ENCODE data around the gene FAM168A.

FAM168A gene

DNA sequence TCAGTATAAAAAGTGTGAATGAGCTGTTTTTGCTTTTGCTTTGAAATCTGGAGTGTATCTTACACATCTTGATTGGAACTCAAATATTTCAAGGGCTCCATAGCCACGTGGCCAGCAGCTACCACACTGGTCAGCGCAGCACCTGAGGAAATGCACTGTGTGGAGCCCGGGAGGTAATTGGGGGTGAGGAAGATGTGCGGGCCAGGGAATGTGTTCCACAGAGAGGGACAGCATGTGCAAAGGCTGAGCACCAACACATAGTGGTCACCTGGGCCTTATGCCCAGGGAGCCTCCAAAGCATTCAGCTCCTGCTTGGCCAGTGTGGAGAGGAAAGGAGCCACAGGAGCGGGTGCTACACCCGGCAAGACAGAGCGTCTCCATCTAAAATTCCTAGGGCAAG is 200.9 kb downstream of the FAM168A start:
- no peak overlapping the region for H3K27ac ChIP-seq
- H3K4me3 ChIP-seq (ENCODE audit: low read depth, low read length): no peak overlapping the region
- TF ChIP-seq, protein P1, sequence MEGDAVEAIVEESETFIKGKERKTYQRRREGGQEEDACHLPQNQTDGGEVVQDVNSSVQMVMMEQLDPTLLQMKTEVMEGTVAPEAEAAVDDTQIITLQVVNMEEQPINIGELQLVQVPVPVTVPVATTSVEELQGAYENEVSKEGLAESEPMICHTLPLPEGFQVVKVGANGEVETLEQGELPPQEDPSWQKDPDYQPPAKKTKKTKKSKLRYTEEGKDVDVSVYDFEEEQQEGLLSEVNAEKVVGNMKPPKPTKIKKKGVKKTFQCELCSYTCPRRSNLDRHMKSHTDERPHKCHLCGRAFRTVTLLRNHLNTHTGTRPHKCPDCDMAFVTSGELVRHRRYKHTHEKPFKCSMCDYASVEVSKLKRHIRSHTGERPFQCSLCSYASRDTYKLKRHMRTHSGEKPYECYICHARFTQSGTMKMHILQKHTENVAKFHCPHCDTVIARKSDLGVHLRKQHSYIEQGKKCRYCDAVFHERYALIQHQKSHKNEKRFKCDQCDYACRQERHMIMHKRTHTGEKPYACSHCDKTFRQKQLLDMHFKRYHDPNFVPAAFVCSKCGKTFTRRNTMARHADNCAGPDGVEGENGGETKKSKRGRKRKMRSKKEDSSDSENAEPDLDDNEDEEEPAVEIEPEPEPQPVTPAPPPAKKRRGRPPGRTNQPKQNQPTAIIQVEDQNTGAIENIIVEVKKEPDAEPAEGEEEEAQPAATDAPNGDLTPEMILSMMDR (IDR thresholded peaks at IDR 0.05; ENCODE audit: low read depth, low read length, missing control alignments): no peak
- H3K36me3 ChIP-seq (replicated peaks): peaks cover 17% of the 10 kb centered on the region
- in situ Hi-C loops (cut with HindIII; ENCODE audit: low pct_ligation_motif_present, low sequenced_read_pairs): no loop called here
- no peaks in the 10 kb centered on the region for H3K27me3 ChIP-seq (replicated peaks)
- DNase-seq: no peak

DNA sequence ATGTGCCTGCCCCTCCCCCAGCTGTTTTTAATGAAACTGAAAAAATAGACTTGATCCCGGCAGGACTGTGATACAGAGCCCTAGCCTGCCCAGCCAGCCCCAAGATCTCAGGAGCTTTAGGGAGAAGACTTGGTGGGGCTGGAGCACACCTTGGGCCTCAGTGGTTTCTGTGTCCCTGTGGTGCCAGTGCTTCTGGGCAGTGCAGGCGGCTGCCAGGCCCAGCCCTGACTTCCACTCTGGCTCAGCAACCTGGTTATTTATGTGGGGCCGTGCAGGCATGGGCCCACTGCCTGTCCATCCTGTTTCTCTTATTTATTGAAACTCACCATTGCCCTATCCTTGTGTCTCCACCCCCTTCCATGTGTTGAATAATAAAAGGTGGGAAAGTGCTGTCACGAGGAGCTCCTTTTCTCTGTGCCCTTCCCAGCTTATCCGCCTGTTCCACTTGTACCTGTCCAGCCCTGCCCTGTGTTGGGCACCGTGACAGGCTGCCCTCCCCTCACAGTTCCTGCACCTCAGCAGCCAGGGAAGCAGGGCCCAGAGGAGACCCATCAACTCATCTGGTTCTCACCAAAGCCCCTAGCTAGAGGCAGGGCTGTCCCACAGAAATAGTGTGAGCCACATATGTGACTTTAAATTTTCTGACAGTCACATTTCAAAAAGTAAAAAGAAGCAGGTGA is 201.5 kb downstream of the FAM168A start:
- DNase-seq: no peak

DNA sequence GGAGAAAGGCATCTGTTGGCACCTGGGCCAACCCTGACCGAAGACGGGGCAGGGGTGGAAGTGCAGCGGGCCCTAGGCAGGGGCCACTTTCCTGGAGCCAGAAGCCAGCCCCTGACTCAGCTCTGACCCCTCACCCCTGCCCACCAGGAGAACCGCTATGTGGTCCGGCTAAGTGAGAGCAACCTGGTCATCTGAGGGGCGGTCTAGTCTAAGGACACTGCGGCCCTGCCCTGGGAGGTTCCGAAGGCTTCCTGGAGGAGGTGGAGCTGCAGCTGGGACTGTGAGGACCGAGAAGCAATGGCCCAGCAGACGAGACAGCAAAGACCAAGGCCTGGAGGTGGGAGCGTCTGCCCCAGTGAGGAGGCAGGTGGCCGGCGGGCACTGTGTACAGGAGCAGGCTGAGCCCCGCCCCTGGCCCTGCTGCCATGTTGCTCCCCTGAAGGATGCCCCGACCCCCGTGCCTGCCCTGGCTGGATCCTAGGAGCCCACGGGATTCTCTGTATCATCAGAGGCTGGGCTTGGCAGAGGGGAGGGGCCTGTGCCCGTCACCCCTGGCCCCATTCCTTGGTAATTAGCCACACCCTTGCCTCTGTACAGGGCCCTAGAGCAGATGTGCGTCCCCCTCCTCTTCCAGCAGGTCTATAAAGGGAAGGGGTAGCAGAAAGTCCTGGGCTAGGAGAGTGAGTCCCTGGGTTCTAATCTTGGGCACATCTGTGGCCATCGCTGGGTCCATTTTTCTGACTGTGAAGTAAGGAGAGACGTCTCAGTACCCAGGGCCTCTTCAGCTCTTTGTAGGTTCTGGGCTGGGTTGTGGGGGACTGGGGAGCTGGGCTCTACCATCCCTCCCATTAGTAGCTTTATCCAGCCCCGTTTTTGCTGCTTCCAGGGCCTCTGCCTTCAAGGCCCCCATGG is 202.4 kb downstream of the FAM168A start:
- DNase-seq: no peak
- no peak overlapping the region for H3K4me3 ChIP-seq (ENCODE audit: low read depth, low read length)
- in situ Hi-C loops (cut with HindIII; ENCODE audit: low pct_ligation_motif_present, low sequenced_read_pairs): no loop called here
- peaks cover 17% of the 10 kb centered on the region for H3K36me3 ChIP-seq (replicated peaks)
- no peak overlapping the region for H3K27ac ChIP-seq
- H3K27me3 ChIP-seq (replicated peaks): no peaks in the 10 kb centered on the region
- TF ChIP-seq, protein P1 (IDR thresholded peaks at IDR 0.05; ENCODE audit: low read depth, low read length, missing control alignments): no peak

More for the DNA sequence above, 201.5 kb downstream of the FAM168A start:
- TF ChIP-seq, protein P1 (IDR thresholded peaks at IDR 0.05; ENCODE audit: low read depth, low read length, missing control alignments): no peak
- Histone ChIP-seq H3K27me3 (replicated peaks) (no peaks in the 10 kb centered on the region), H3K27ac (no peak overlapping the region), H3K36me3 (replicated peaks) (peaks cover 17% of the 10 kb centered on the region), H3K4me3 (ENCODE audit: low read depth, low read length) (no peak overlapping the region)
- in situ Hi-C loops (cut with HindIII; ENCODE audit: low pct_ligation_motif_present, low sequenced_read_pairs): no loop called here

DNA sequence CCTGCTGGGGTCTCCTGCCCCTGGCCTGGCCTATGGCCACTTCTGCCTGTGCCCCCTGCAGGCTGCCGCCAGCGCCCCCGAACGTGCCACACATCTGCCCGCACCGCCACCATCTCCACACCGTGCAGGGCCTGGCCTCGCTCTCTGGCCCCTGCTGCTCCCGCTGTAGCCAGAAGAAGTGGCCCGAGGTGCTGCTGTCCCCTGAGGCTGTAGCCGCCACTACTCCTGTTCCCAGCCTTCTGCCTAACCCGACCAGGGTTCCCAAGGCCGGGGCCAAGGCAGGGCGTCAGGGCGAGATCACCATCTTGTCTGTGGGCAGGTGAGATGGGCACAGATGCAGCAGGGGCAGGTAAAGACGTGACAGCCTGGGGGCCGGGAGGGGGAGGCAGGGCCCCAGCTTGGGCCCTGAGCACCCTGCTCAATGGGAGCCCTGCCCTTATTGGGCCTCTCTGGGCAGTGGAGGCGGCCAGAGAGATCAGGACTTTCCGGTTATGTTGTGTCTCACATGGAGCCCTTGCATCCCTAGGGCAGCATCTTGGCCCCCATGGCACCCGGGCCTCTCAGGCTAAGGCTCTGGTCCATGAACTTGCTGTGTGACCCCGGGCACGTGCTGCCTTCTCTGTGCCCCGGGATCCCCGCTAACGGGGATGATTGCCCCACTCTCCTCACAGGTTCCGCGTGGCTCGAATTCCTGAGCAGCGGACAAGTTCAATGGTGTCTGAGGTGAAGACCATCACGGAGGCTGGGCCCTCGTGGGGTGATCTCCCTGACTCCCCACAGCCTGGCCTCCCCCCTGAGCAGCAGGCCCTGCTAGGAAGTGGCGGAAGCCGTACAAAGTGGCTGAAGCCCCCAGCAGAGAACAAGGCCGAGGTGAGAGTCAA is 203.3 kb downstream of the FAM168A start:
- Histone ChIP-seq H3K27ac (no peak overlapping the region), H3K27me3 (replicated peaks) (no peaks in the 10 kb centered on the region), H3K4me3 (ENCODE audit: low read depth, low read length) (no peak overlapping the region), H3K36me3 (replicated peaks) (peaks cover 17% of the 10 kb centered on the region)
- TF ChIP-seq, protein P1 (IDR thresholded peaks at IDR 0.05; ENCODE audit: low read depth, low read length, missing control alignments): no peak
- no peak for DNase-seq
- in situ Hi-C loops (cut with HindIII; ENCODE audit: low pct_ligation_motif_present, low sequenced_read_pairs): no loop called here

DNA sequence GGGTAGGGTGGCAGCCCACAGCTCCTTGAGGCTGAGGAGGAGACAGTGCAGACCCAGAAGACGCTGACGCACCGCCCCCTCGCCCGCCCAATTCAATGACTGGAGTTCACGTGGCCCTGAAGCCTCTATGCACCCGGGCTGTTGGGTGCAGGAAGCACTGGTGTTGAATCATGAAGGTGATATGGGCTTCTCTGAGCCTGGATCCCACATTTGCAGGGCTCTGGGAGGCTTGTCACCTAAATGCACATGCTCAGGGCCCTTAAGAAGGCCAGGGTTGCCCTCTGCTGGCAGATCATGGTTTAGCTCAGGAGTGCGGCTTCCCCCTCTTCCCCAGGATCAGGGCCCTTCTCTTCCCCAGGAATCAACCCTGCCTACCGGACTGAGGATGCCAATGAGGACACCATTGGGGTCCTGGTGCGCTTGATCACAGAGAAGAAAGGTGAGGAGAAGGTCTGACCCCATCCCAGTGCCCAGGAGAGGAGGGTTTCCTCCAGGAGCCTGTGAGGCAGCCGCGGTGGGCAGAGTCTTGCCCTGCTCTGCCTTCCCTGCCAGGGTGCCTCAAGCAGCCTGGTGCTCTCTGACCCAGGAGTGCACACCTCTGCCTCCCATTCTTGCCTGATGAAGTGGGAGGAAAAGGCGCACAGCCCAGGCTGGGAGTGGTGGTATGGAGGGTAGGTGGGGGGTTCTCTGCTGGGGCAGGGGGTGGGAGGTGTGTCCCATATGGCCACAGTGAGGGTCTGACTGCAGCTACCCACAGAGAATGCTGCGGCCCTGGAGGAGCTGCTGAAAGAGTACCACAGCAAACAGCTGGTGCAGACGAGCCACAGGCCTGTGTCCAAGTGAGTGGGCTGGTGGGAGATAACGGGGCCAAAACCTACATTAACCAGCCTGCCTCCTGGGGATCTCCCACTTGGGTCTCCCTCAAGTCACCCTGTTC is 204.2 kb downstream of the FAM168A start:
- Histone ChIP-seq H3K27me3 (replicated peaks) (no peaks in the 10 kb centered on the region), H3K27ac (no peak overlapping the region), H3K36me3 (replicated peaks) (peaks cover 17% of the 10 kb centered on the region), H3K4me3 (ENCODE audit: low read depth, low read length) (no peak overlapping the region)
- in situ Hi-C loops (cut with HindIII; ENCODE audit: low pct_ligation_motif_present, low sequenced_read_pairs): no loop called here
- TF ChIP-seq, protein P1 (IDR thresholded peaks at IDR 0.05; ENCODE audit: low read depth, low read length, missing control alignments): peak; percentile 91
- DNase-seq: peak; percentile 73

All from brain microvascular endothelial cell (primary cell).